HG02759 (cell line): ENCODE results near the gene GALNT13.

ENCODE experiments used
- ATAC-seq: cut with Tn5 transposase; IDR thresholded peaks from one replicate; pipeline ENCODE4 v1.9.1; 2021; ENCODE audit warnings: mild to moderate bottlenecking, moderate library complexity; ENCODE audit not compliant: unreplicated experiment

Gene GALNT13

GRCh38 chr2:154097833-154098398, 226.2 kb downstream of the GALNT13 start:
- ATAC-seq: no peak

DNA sequence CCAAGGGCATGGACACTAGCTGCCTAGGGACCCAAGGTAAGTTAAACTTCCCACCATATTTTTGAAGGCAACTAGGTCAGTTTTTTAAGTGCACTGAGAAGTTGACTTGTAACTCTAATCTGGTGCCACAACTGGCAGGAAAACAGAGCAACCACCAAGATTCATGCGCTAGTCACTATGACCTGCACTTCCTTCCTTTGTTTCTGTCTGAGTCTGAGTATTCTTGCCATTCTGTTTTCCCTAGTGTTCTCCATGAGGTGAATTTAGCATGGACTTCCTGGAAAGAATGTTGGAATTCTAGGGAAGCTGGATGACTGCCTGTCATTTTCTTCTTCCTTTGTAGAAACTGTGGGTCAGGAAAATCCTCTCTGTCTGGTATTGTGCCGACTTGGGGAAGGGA, 249.0 kb downstream of the GALNT13 start:
- ATAC-seq: no peak

- ATAC-seq: no peak
These were observed 254.2 kb downstream of the GALNT13 start for GRCh38 chr2:154125891-154126290.

GRCh38 chr2:154130821-154131220, 259.1 kb downstream of the GALNT13 start:
- no peak for ATAC-seq

- ATAC-seq: no peak
These were observed 261.1 kb downstream of the GALNT13 start for GRCh38 chr2:154132827-154133226.

GRCh38 chr2:154133823-154134222, 262.1 kb downstream of the GALNT13 start:
- ATAC-seq: no peak

- ATAC-seq: no peak
These were observed 268.7 kb downstream of the GALNT13 start for GRCh38 chr2:154140249-154141025.

DNA sequence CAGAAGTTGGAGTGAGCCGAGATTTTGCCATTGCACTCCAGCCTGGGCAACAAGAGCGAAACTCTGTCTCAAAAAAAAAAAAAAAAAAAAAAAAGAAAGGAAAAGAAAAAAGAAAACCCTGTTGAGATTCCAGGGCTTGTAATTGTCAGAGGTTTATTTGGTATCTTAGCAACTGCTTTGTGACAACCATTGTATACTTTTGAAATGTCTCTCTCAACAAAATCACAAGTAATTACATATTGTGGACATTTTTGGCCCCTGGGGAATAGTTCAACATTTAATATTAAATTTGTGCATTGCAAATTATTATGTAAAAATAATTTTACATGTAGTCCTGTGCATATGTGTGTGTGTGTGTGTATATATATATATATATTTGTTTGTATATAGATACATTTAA, 270.8 kb downstream of the GALNT13 start:
- ATAC-seq: no peak

- no peak for ATAC-seq
These were observed 271.4 kb downstream of the GALNT13 start for GRCh38 chr2:154143105-154143504.

- no peak for ATAC-seq
These were observed 286.4 kb downstream of the GALNT13 start for GRCh38 chr2:154158101-154158500.

DNA sequence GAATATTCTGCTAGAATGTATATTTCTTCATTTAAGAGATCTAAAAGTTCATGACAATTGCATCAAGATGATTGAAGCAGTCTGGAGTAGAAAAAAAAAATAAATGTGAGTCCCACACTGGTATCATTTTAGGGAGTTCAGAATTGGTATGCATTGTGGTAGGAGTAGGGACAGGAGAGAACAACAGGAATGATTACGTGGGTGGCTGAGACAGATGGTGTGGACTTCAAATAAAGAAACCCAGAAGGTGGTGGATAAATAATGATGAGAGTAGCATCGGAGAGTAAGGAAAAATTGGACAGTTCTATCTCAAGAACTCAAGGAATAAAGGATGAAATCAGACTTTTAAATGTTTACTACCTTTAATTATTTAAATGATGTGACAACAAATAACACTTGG, 289.6 kb downstream of the GALNT13 start:
- no peak for ATAC-seq

- no peak for ATAC-seq
These were observed 298.7 kb downstream of the GALNT13 start for GRCh38 chr2:154170400-154170799.

GRCh38 chr2:154173164-154173563, 301.4 kb downstream of the GALNT13 start:
- no peak for ATAC-seq

DNA sequence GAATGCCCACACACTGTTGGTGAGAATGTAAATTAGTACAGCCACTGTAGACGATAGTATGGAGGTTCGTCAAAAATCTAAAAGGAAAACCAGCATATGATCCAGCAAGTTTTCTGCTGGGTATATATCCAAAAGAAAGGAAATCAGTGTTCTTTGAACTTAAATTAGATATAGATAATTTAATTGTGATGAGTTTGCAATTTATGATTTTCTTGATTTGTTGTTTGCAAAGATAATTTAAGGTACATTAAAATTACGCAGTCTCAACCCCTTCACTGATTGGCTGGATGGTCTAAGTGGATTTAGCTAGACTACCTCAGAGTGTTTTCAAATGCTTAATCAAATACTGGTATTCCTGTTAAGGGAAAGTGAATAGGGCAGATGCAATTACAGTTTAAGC, 302.2 kb downstream of the GALNT13 start:
- ATAC-seq: no peak

DNA sequence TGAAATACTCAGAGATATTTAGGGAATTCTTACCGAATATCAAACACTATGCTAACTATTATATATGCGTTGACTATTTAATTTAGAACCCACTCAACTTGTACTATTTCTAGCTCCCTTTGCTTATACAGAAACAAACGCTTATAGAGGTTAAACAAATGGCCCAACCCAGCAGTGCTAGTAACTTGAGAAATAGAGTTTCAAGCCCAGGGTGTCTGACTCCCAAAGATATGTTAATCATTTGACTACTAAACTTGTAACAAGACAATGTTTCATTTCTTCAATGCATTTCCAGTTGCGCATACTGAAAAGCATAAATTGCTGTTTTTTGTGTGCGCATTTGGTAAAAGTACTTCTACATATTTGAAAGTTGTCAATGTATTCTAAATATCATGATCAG, 310.3 kb downstream of the GALNT13 start:
- ATAC-seq: no peak

DNA sequence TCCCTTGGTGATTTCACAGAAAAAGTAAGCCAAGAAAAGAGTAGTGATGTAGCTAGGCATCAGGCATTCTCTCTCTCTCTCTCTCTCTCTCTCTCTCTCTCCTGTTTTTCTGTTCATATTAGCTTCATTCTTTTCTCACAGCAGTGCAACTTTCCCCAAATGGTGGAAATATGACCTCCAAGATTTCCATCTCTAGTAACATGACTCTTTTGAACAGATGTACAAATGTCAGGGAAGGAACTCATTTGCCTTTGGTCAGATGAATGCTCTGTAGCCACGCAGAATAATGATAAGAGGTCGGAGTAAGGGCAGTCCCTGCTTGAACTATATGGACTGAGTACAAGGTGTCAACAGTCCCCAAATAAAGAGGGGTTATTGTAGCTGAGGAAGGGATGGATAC, 316.2 kb downstream of the GALNT13 start:
- no peak for ATAC-seq

DNA sequence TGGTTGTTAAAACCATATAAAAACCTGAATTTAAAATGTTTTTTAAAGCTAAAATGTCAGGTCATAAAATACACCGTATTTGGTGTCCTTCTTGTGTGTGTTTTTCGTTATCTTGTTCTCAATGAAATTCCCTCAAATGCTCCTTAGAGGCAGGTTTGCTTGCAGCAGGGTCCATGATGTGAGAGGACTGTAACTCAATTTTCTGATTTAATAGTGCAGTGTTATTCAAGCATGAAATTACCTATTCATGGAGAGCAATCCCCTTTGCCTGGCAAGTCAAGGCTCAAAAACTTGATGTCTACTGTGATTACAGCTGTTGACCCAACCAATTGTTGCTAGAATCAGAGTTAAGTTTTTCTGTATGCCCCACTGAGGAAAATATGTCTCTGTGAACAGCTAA, 318.2 kb downstream of the GALNT13 start:
- ATAC-seq: no peak

GRCh38 chr2:154193246-154193645, 321.5 kb downstream of the GALNT13 start:
- ATAC-seq: no peak

DNA sequence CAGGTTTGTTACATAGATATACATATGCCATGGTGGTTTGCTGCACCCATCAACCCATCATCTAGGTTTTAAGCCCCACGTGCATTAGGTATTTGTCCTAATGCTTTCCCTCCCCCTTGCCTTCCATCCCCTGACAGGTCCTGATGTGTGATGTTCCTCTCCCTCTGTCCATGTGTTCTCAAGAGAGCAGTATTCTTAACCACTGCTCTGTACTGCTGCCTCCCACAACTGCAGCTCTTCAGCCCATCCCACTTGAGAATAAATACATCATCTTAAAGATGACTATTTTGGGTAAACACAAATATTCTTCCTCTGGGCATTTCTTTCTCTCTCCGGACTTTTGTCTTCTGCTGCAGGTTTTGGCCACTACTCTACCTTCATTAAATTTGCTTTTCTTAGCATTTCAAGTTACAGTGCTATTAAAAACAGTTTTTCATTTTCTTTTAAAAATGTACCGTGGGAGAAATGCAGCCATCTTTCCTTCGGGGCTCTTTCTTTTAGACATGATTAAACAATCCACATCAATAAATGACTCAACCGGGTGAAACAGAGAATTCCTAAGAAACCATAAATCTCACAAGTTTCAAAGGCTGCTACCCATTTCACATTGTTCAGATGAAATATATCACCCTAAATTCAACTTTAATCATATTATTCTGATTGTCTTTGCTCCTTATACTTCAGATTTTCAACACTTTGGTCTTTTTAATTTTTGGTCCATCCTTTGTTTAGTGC, 323.4 kb downstream of the GALNT13 start:
- ATAC-seq: no peak

GRCh38 chr2:154195644-154196195, 324.0 kb downstream of the GALNT13 start:
- no peak for ATAC-seq

- no peak for ATAC-seq
These were observed 327.1 kb downstream of the GALNT13 start for GRCh38 chr2:154198866-154199265.

- no peak for ATAC-seq
These were observed 331.5 kb downstream of the GALNT13 start for GRCh38 chr2:154203206-154203605.
